GM12872 (cell line): ENCODE results near the gene TUNAR.

Source experiments
- CTCF ChIP-seq: IDR thresholded peaks from 3 replicates; pipeline ENCODE4 v1.5.1; 2011; ENCODE audit warnings: low read depth, mild to moderate bottlenecking, low read length, moderate library complexity; ENCODE audit not compliant: insufficient read depth

TUNAR gene

GRCh38 chr14:95897280-95897679 is 20.6 kb downstream of the TUNAR start:
- TF ChIP-seq CTCF, result no peak

GRCh38 chr14:95901054-95901453 is 24.4 kb downstream of the TUNAR start:
- no peak for TF ChIP-seq CTCF

- TF ChIP-seq CTCF, result no peak
Measured at GRCh38 chr14:95902273-95902826, 25.7 kb downstream of the TUNAR start.

GRCh38 chr14:95903165-95903564 is 26.5 kb downstream of the TUNAR start:
- TF ChIP-seq CTCF, result no peak

- no peak for TF ChIP-seq CTCF
Measured at GRCh38 chr14:95903616-95904107, 27.0 kb downstream of the TUNAR start.

GRCh38 chr14:95906591-95906990 is 30.0 kb downstream of the TUNAR start:
- no peak for TF ChIP-seq CTCF

GRCh38 chr14:95910628-95911027 is 34.0 kb downstream of the TUNAR start:
- TF ChIP-seq CTCF, result no peak
